Measurements from ENCODE around the gene ANKS1A. TPM values are rescaled to one million over a fixed set of nuclear protein-coding genes. Genes with fewer than 3 reads are reported as not detected.

The ANKS1A gene
- total and polyA plus RNA-seq, 2 of the 4 experiments (the other 2 are of a cell fraction), result 7.2 to 7.5 TPM

DNA sequence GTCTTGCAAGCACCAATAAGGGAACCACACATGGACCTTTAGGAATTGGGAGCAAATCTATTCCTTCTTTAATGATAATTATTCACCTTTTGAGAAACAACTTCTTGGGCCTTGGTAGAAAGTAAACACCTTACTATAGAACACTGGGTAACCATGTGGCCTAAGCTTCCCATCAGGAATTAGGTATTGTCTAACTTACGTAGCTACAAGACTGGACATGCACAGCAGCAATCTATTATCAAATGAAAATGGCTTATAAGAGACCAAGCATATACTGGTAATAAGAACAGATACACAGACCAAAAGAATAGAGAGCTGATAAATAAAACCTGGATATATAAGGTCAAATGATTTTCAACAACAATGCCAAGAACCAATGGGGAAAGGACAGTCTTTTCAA, 235.3 kb downstream of the ANKS1A start:
- ATAC-seq (ENCODE audit: low read depth), result no peak
- Histone ChIP-seq H3K36me3 (ENCODE audit: control insufficient read depth, insufficient read depth, low read length) (no peaks in the 10 kb centered on the region), H3K4me1 (ENCODE audit: control insufficient read depth, insufficient read depth, low read length) (no peaks in the 10 kb centered on the region), H3K4ac (ENCODE audit: low read depth, low read length) (no peak overlapping the region), H2BK5ac (ENCODE audit: low read depth, low read length, poor library complexity, severe bottlenecking) (no peak overlapping the region), H4K20me1 (ENCODE audit: insufficient read depth, low read length) (no peaks in the 10 kb centered on the region), H3K56ac (ENCODE audit: extremely low read depth, insufficient read depth, low read length) (no peak overlapping the region), H3K9ac (ENCODE audit: low read depth, low read length) (no peak overlapping the region), H4K91ac (ENCODE audit: insufficient read depth, low read depth, low read length) (no peak overlapping the region), H3K9me3 (ENCODE audit: control insufficient read depth, insufficient read depth, low read length) (peaks cover 7% of the 10 kb centered on the region), H3K4me3 (ENCODE audit: insufficient read depth, low read depth, low read length) (no peak overlapping the region), H2BK15ac (ENCODE audit: low read depth, low read length) (no peak overlapping the region), H4K8ac (ENCODE audit: low read depth in 2 of 2, low read length in 2 of 2) (no peak overlapping the region), H3K27me3 (ENCODE audit: control insufficient read depth, insufficient read depth, low read length) (peaks cover 18% of the 10 kb centered on the region), H3K4me2 (ENCODE audit: low read depth, low read length) (no peak overlapping the region), H4K5ac (ENCODE audit: low read depth, low read length) (no peak overlapping the region), H2AK9ac (replicated peaks; ENCODE audit: low read depth, low read length, poor library complexity) (no peak overlapping the region), H2BK20ac (ENCODE audit: low read depth, low read length) (no peak overlapping the region), H2AFZ (replicated peaks; ENCODE audit: low read length, poor library complexity) (no peak overlapping the region), H2AK5ac (ENCODE audit: low read depth, low read length) (no peak overlapping the region), H3K27ac (ENCODE audit: insufficient read depth, low read length) (no peak overlapping the region), H3K14ac (replicated peaks; ENCODE audit: low read depth, low read length) (no peak overlapping the region), H3K9me1 (ENCODE audit: insufficient read depth, low read length) (no peaks in the 10 kb centered on the region), H3K18ac (ENCODE audit: low read depth, low read length) (no peak overlapping the region), H3K23ac (ENCODE audit: low read depth, low read length) (no peak overlapping the region), H2BK120ac (ENCODE audit: low read depth, low read length) (no peak overlapping the region), H3K79me1 (ENCODE audit: low read depth in 1 of 2, low read length in 2 of 2) (no peaks in the 10 kb centered on the region)
- in situ Hi-C loops (cut with MboI; ENCODE audit: low sequenced_read_pairs), result no loop called here
- BruUV-seq (replicated peaks), result no TSS peak
- DNase-seq, result no peak
- no CpG with 5 or more reads among the region's 1 CpG for WGBS, 2 experiments (ENCODE audit: extremely low coverage in 2 of 2, insufficient read length in 1 of 2)
- intact Hi-C loops (cut with micrococcal nuclease), result no loop called here
- CTCF ChIA-PET, result no interaction called here
- POLR2A ChIA-PET (ENCODE audit: unreplicated experiment), result no interaction called here
- no peak for TF ChIP-seq MXI1 (IDR thresholded peaks at IDR 0.05; ENCODE audit: borderline replicate concordance, low read depth, low read length)
- TF ChIP-seq RFX5 (IDR thresholded peaks at IDR 0.05; ENCODE audit: low read depth, low read length), result no peak
- TF ChIP-seq MAFK (IDR thresholded peaks at IDR 0.05; ENCODE audit: low read depth, low read length), result no peak
- TF ChIP-seq FOS (IDR thresholded peaks at IDR 0.05; ENCODE audit: low read depth, low read length), result no peak
- no peak for TF ChIP-seq NFE2L2 (IDR thresholded peaks at IDR 0.05; ENCODE audit: low read depth, low read length)
- TF ChIP-seq CEBPB (IDR thresholded peaks at IDR 0.05; ENCODE audit: low read depth, low read length), result no peak
- dilution Hi-C loops (cut with HindIII; ENCODE audit: low sequenced_read_pairs, unreplicated experiment), result no loop called here

Measured in IMR-90 (cell line).